ENCODE measurements around the gene MINDY4. TPM values are rescaled to one million over a fixed set of nuclear protein-coding genes. Genes with fewer than 3 reads are reported as not detected.

MINDY4 gene
- total and polyA plus RNA-seq, 4 donors = 7.2 to 13.8 (median 9.1) TPM

Other genes with a start within 250 kb of the MINDY4 start
- 10 to 100 TPM; 58.2 to 79.1 TPM for gene GARS1, start 176.5 kb upstream of the MINDY4 start, total RNA-seq
- 100 to 1,000 TPM; 111 to 112 TPM for gene GARS1, start 176.5 kb upstream of the MINDY4 start, polyA plus RNA-seq (ENCODE audit: insufficient read length in 2 of 2)
- gene CRHR2, start 89.0 kb upstream of the MINDY4 start, total RNA-seq = 1 to 10 TPM in 1 of 2 donors, under 1 TPM in 1; 0.89 to 2.4 TPM
- 1 to 10 TPM; 1.5 to 2.6 TPM for gene CRHR2, start 89.0 kb upstream of the MINDY4 start, polyA plus RNA-seq (ENCODE audit: insufficient read length in 2 of 2)
- 10 to 100 TPM in 1 of 2 donors, 1 to 10 TPM in 1; 5.6 to 11.6 TPM for gene INMT, start 19.3 kb upstream of the MINDY4 start, total RNA-seq
- under 1 TPM; 0.35 to 0.99 TPM for gene INMT, start 19.3 kb upstream of the MINDY4 start, polyA plus RNA-seq (ENCODE audit: insufficient read length in 2 of 2)
- 10 to 100 TPM; 64.4 to 81.2 TPM for gene AQP1, start 140.4 kb downstream of the MINDY4 start, total RNA-seq
- gene AQP1, start 140.4 kb downstream of the MINDY4 start, polyA plus RNA-seq (ENCODE audit: insufficient read length in 2 of 2) = 100 to 1,000 TPM in 1 of 2 donors, 10 to 100 TPM in 1; 98.2 to 120 TPM
- 1 to 10 TPM; 2.7 to 4.4 TPM for gene GHRHR, start 192.5 kb downstream of the MINDY4 start, total RNA-seq
- 1 to 10 TPM; 4.3 to 5.2 TPM for gene GHRHR, start 192.5 kb downstream of the MINDY4 start, polyA plus RNA-seq (ENCODE audit: insufficient read length in 2 of 2)

Data from spinal cord (tissue), 4 donors.